GM12878 (cell line): ENCODE data around the gene FGF2. TPM values are rescaled to one million over a fixed set of nuclear protein-coding genes. Genes with fewer than 3 reads are reported as not detected.

Experiments
- ATAC-seq: fragments of 200-7000 bp; cut with Tn5 transposase; 3 replicates; pipeline ENCODE4 v1.9.1; 2020; ENCODE audit warnings: mild to moderate bottlenecking, moderate library complexity
- BruUV-seq: library from RNA; stranded (reverse); fragments of 400-500 nt; replicated peaks from 2 replicates; lab custom pipeline; 2021; lab: Mats Ljungman, UMichigan
- CTCF ChIA-PET: fragments of 300-600 bp; sonication (Branson Sonifier 250); formaldehyde crosslinking; extraction: SDS; loops from one replicate; lab custom pipeline; 2021; ENCODE audit warnings: inconsistent platforms; lab: Yijun Ruan, JAX
- POLR2A ChIA-PET: fragments of 350-600 bp; formaldehyde crosslinking; extraction: SDS; loops from one replicate; lab custom pipeline; 2021; ENCODE audit warnings: inconsistent platforms; lab: Charles Lee
- RAD21 ChIA-PET: fragments of 300-600 bp; sonication (Branson Sonifier 250); formaldehyde crosslinking; loops from one replicate; lab custom pipeline; 2023; ENCODE audit warnings: antibody characterized with exemption; ENCODE audit not compliant: unreplicated experiment; lab: Charles Lee
- SMC1A ChIA-PET: fragments of 300-600 bp; sonication (Branson Sonifier 250); formaldehyde crosslinking; loops from one replicate; lab custom pipeline; 2023; ENCODE audit not compliant: unreplicated experiment, uncharacterized antibody; lab: Charles Lee
- DNase-seq: peaks from one replicate; pipeline ENCODE4 v3.0.0-alpha.2; 2011; ENCODE audit warnings: low read depth, low spot score
- FAIRE-seq: peaks from 3 replicates; lab custom pipeline; 2011; peaks lifted over from hg19 to GRCh38; lab: Jason Lieb, UNC
- H2AFZ ChIP-seq: 2 replicates; pipeline ENCODE4 v1.6.0; 2011; ENCODE audit warnings: low read depth, low read length, control low read depth; ENCODE audit not compliant: control insufficient read depth
- H3K27ac ChIP-seq: 2 replicates; pipeline ENCODE4 v1.5.1; 2011; ENCODE audit warnings: control low read depth; ENCODE audit not compliant: control insufficient read depth, insufficient read depth
- H3K27me3 ChIP-seq, 2 experiments: replicated peaks in 1 of 2; 2 replicates each; pipeline versions ENCODE4 v1.6.0 to v1.6.1; 2011; ENCODE audit warnings: low read length in 1 of 2; ENCODE audit not compliant: control insufficient read depth in 2 of 2, insufficient read depth in 2 of 2
- H3K36me3 ChIP-seq, 2 experiments: 2 replicates each; pipeline ENCODE4 v1.5.1; 2011; ENCODE audit warnings: low read length in 1 of 2; ENCODE audit not compliant: control insufficient read depth in 2 of 2, insufficient read depth in 2 of 2
- H3K4me1 ChIP-seq: 2 replicates; pipeline ENCODE4 v1.6.1; 2011; ENCODE audit warnings: mild to moderate bottlenecking, low read length, moderate library complexity, mixed read lengths; ENCODE audit not compliant: control insufficient read depth, insufficient read depth
- H3K4me2 ChIP-seq: 2 replicates; pipeline ENCODE4 v1.6.0; 2011; ENCODE audit warnings: control low read depth; ENCODE audit not compliant: control insufficient read depth, insufficient read depth
- H3K4me3 ChIP-seq: fragments of 200-600 bp; sonication (generic); 2 replicates; pipeline ENCODE4 v1.5.1; 2016
- H3K79me2 ChIP-seq: 2 replicates; pipeline ENCODE4 v1.6.0; 2011; ENCODE audit warnings: low read length; ENCODE audit not compliant: control insufficient read depth, insufficient read depth
- H3K9ac ChIP-seq: 2 replicates; pipeline ENCODE4 v1.8.0; 2011; ENCODE audit warnings: low read length, control low read depth, mixed read lengths; ENCODE audit not compliant: control insufficient read depth, insufficient read depth
- H3K9me3 ChIP-seq: replicated peaks from 3 replicates; pipeline ENCODE4 v1.5.1; 2011; ENCODE audit warnings: mild to moderate bottlenecking, low read length; ENCODE audit not compliant: control insufficient read depth, insufficient read depth
- H4K20me1 ChIP-seq: 2 replicates; pipeline ENCODE4 v1.6.0; 2011; ENCODE audit not compliant: control insufficient read depth, insufficient read depth
- CBX5 ChIP-seq: sonication (generic); IDR thresholded peaks from 2 replicates; pipeline ENCODE4 v1.6.1; 2016; ENCODE audit warnings: low read depth, moderate library complexity, mild to moderate bottlenecking, inconsistent platforms
- HCFC1 ChIP-seq: fragments of 150-350 bp; IDR thresholded peaks from 2 replicates; pipeline ENCODE4 v1.6.1; 2014; ENCODE audit warnings: low read length
- JUND ChIP-seq: IDR thresholded peaks from 2 replicates; pipeline ENCODE4 v1.6.1; 2012; ENCODE audit warnings: low read depth, mild to moderate bottlenecking, low read length, improper control_type of control experiment, moderate library complexity
- PAX5 ChIP-seq: IDR thresholded peaks from 2 replicates; pipeline ENCODE4 v1.6.1; 2011; ENCODE audit warnings: low read depth, low read length, borderline replicate concordance
- RBBP5 ChIP-seq: fragments of 200-600 bp; sonication (generic); conservative IDR thresholded peaks from 2 replicates; pipeline ENCODE4 v1.6.1; 2016
- RCOR1 ChIP-seq: conservative IDR thresholded peaks from 2 replicates; pipeline ENCODE4 v1.6.1; 2012; ENCODE audit warnings: low read depth, low read length, improper control_type of control experiment
- SMAD5 ChIP-seq: IDR thresholded peaks from 2 replicates; pipeline ENCODE4 v1.6.1; 2016; ENCODE audit warnings: antibody characterized with exemption, low read depth
- WGBS: methylation state at CpG from one replicate; pipeline ENCODE4 v1.1.6; 2016; ENCODE audit warnings: low lambda C conversion rate; ENCODE audit not compliant: insufficient replicate concordance, insufficient coverage; ENCODE audit errors: missing lambda C conversion rate; 5-methylcytosine and 5-hydroxymethylcytosine counted together
- in situ Hi-C: fragments of 300-500 bp; cut with MboI; formaldehyde crosslinking; loops from 9 replicates; pipeline ENCODE4 v1.14.3; 2018; ENCODE audit warnings: mixed read lengths
- intact Hi-C: fragments of 100-400 bp; cut with micrococcal nuclease; formaldehyde crosslinking; loops from one replicate; pipeline ENCODE4 v1.14.2; 2022; ENCODE audit not compliant: unreplicated experiment
- polyA plus RNA-seq, 11 experiments: library from polyadenylated mRNA; depleted of rRNA in 4 of 11; unstranded in 6 of 11; stranded (reverse) in 5 of 11; fragments of >200 nt; fragmentation: Nextera tagmentation in 4 of 11; fragmentation: Illumina TruSeq in 1 of 11; extraction: Ambion mirVana in 4 of 11; extraction: Trizol in 1 of 11; gene quantifications; 1 replicate in 1 of 11; 2 replicates in 10 of 11; pipeline versions ENCODE4 v1.2.1 to v1.2.3, GENCODE V29; 2011 to 2016; ENCODE audit warnings: inconsistent platforms in 2 of 11, missing spikeins in 2 of 11, low read depth in 1 of 11
- total RNA-seq, 4 experiments: library from RNA; depleted of rRNA in 3 of 4; stranded (reverse); fragments of >200 nt in 3 of 4; fragmentation: Illumina TruSeq in 1 of 4; extraction: Trizol in 1 of 4; gene quantifications; 2 replicates each; pipeline versions ENCODE4 v1.2.1 to v1.2.3, GENCODE V29; 2013 to 2021

The FGF2 gene
- total and polyA plus RNA-seq, 10 of the 15 experiments (the other 5 are each of a cell fraction or from before 2014, with no cell fraction given), result 0.13 to 1.7 (median 0.25) TPM

- TF ChIP-seq SMAD5 (0 out of 2 replicates have a peak, but pooled peaks have one; percentile 33), PAX5 (no peak), RBBP5 (no peak), HCFC1 (peak; percentile 69)
Measured at GRCh38 chr4:122922877-122923511, 96.4 kb downstream of the FGF2 start (continued).

DNA sequence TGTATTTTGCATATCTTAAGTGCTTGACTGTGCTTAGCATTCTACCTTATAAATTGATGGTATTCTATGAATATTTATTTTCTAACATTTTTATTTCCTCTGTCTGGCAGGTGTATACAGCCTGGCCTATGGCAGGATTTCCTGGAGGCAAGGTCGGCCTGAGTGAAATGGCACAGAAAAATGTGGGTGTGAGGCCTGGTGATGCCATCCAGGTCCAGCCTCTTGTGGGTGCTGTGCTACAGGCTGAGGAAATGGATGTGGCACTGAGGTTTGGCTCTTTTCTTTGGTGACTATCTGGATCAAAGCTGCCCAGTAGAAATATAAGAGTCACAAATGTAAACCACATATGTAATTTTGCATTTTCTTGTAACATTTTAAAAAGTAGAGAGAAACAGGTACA, 102.3 kb downstream of the FGF2 start:
- WGBS, result 100% methylated on average over 1 of the region's 1 CpG
- in situ Hi-C loops (no loop called here), intact Hi-C loops (no loop called here)
- CTCF ChIA-PET, result interaction anchor here (0.6 to 4.4 kb wide), 8 partner anchors 9 to 326 kb away, joined by 3 to 37 read pairs (median 23); partner anchors contain the start of genes BBS12 and NUDT6
- ATAC-seq (no peak), FAIRE-seq (no peak), DNase-seq (no peak)
- peaks cover 0 to under 1% of the 10 kb centered on the region in 2 experiments; a peak in 3 of 4 replicates for H3K36me3 ChIP-seq
- H4K20me1 ChIP-seq, result no peaks in the 10 kb centered on the region
- H3K9me3 ChIP-seq, result no peaks in the 10 kb centered on the region
- H2AFZ ChIP-seq, result no peak overlapping the region
- peaks cover 4% of the 10 kb centered on the region for H3K79me2 ChIP-seq
- POLR2A ChIA-PET, result no interaction called here
- H3K27ac ChIP-seq, result no peak overlapping the region
- no peaks in the 10 kb centered on the region for H3K27me3 ChIP-seq
- H3K9ac ChIP-seq, result no peak overlapping the region
- H3K4me3 ChIP-seq, result no peak overlapping the region
- SMC1A ChIA-PET, result interaction anchor here (0.8 to 3.7 kb wide), 3 partner anchors 8 to 170 kb away, joined by 3 to 35 read pairs (median 4); no protein-coding TSS in a partner anchor
- RAD21 ChIA-PET, result interaction anchor here (1.2 kb wide), 1 partner anchor 171 kb away, joined by 5 read pairs; no protein-coding TSS in a partner anchor
- no TSS peak for BruUV-seq
- peaks cover 6% of the 10 kb centered on the region for H3K4me1 ChIP-seq
- no peak overlapping the region for H3K4me2 ChIP-seq
- TF ChIP-seq JUND, result no peak
- no peak for TF ChIP-seq RCOR1
- TF ChIP-seq CBX5, result no peak
- TF ChIP-seq, all 136 proteins: peak for 0
